GM18951 (cell line): Measurements from ENCODE around the gene RXRA.
"Not testable (repeated sequence)": the region's sequence is repeated elsewhere in the genome, so short reads cannot be mapped to it uniquely, and the experiment has no call there.

Experiments used
- POLR2A ChIP-seq: IDR thresholded peaks from 4 replicates; pipeline ENCODE4 v1.6.1; 2011; ENCODE audit warnings: mild to moderate bottlenecking; ENCODE audit not compliant: insufficient read length, insufficient read depth; ENCODE audit errors: extremely low read depth
- in situ Hi-C: fragments of 300-500 bp; cut with MboI; formaldehyde crosslinking; loops from one replicate; pipeline ENCODE4 v1.12.0; 2022; ENCODE audit warnings: low sequenced_read_pairs, mixed read lengths, inconsistent platforms; ENCODE audit not compliant: unreplicated experiment

RXRA gene

DNA sequence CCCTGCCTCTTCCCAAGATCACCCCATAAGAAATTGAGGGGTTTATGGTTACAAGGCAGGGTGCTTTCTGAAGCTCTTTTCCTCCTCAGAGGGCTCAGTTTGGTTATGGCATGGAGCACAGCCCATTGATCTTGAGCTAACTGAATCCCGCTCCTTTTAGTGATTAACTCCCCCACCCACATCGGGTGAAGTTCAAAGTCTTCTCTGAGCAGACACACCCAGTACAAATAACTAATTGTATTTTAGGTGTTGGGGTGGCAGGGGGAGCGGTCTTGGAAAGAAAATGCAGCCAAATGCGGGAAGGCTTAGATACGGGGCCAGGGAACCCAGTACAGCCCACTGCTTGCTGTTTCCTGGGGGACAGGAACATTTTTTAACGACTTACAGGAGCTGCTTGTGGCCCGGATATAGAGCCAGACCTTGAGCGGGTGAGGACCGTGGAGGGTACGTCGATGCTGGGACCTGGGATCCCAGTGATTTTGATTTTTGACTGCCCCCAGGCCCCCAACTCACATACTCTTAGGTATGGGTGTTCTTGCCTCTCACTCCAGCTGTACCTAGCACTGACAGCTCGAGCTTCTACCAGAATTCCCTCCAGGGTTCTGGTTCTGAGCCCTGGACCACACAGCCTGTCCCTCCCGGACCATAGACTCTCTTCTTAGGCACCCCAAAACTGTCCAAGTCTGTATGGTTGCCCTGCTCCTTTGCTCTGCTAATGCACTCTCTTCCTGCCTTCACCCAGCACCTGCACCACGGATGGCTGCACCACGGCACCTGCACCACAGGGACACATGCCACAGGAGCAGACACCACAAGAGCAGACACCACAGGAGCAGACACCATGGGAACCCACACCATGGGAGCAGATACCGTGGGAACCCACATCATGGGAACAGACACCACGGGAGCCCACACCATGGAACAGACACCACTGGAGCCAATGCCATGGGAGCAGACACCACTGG lies 18.3 kb upstream of the RXRA start:
- no peak for TF ChIP-seq POLR2A

DNA sequence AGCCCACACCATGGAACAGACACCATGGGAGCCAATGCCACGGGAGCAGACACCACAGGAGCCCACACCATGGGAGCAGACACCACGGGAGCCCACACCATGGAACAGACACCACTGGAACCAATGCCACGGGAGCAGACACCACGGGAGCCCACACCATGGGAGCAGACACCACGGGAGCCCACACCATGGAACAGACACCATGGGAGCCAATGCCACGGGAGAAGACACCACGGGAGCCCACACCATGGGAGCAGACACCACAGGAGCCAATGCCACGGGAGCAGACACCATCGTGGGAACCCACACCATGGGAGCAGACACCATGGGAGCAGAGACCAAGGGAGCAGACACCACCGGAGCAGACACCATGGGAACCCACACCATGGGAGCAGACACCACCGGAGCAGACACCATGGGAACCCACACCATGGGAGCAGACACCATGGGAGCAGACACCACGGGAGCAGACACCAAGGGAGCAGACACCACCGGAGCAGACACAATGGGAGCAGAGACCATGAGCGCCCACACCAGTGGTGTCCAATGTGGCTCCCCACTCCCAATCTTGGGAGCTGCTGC lies 17.5 kb upstream of the RXRA start:
- in situ Hi-C loops: not testable (repeated sequence)

More for the DNA sequence above, 18.3 kb upstream of the RXRA start:
- in situ Hi-C loops: no loop called here

DNA sequence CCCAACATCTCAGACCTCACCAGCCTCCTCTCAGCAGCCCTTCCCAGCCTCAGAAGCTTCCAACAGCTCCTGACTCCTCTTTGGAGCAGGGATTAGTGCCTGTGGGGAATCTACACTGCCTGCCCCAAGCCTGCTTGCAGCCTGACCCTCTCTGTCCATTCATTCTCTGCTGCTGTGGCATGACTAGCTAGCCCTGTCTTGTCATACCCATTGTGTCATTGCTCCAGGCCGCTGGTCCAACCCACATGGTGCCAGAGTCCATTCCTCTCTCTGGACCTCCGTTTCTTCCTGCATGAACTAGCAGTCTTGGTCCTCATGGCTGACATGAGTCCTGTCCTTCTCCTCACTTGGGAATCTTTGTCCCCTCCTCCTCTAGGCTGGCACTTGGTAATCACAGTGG lies 12.8 kb upstream of the RXRA start:
- in situ Hi-C loops: no loop called here
- no peak for TF ChIP-seq POLR2A

DNA sequence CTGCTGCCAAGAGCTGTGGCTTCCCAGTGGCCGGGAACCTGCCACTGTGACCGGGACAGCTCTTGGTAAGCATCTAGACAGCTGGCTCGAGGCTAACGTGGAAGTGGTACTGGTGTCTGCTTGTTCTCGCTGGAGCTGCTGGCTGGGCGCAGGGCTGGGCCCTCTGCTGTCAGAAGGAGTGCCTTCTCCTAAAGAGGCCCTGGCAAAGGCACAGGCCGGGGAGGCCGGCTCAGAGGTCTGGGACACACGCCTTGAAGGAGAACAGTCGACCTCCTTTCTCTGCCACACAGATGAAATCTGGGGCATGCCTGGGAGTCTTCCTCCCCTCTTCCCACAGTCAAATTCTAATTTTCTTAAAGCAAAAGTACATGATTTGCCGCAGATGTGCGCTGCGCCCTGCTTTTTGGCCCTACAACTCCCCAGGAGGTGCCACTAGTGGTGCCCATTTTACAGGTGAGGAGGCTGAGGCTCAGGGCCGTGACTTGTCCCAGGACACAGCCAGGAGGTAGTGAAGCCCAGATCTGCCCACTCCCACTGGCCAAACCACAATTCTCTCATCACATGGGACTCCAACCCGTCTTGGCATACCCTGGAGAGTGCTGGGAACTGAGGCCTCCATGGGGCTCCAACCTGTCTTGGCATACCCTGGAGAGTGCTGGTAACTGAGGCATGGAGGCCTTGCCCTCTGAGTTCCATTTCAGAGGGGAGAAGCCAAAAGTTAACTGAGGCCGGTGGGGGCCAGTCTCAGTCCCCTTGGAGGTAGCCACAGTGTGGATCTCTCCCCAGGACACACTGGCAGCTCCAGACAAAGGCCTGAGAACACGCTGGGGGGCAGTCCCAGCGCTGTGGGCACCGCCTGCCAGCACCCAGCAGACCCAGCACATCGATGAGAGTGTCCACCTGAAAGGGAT lies 12.0 kb upstream of the RXRA start:
- in situ Hi-C loops: no loop called here

DNA sequence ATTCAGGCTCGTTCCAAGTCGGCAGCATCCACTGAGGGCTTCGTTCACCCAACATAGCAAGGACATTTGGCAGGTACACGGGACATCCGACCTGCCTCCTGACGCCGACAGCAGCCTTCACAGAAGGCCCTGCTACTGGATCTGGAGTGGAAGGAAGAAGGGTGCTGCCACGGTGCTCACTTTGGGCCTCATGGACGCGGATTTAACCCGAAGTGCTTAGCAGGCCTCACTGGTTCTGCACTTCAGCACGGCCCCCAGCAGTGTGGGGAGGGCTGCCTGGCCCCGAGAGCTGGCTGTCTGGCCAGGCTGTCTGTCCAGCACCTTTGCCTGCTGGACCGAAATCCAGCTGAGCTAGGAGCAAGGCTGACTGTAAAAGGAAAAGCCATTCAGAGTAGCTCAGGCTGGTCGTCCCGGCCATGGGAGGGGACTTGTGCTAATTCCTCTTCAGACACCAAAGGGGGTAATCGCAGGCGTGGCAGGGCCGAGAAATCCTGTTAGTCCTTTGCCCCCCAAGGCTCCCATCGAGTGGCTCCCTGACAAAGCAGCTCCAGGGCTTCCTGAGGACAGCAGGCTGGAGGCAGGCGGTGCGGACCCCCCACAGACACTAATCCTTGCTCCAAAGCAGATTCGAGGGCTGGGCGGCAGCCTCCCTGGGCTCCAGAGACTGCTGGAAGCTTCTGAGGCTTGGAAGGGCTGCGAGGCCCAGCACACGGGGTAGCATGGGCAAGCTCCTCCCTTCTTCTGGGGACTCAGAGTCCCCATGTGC lies 11.1 kb upstream of the RXRA start:
- in situ Hi-C loops: no loop called here
- no peak for TF ChIP-seq POLR2A

More for the DNA sequence above, 12.0 kb upstream of the RXRA start:
- TF ChIP-seq POLR2A: no peak

DNA sequence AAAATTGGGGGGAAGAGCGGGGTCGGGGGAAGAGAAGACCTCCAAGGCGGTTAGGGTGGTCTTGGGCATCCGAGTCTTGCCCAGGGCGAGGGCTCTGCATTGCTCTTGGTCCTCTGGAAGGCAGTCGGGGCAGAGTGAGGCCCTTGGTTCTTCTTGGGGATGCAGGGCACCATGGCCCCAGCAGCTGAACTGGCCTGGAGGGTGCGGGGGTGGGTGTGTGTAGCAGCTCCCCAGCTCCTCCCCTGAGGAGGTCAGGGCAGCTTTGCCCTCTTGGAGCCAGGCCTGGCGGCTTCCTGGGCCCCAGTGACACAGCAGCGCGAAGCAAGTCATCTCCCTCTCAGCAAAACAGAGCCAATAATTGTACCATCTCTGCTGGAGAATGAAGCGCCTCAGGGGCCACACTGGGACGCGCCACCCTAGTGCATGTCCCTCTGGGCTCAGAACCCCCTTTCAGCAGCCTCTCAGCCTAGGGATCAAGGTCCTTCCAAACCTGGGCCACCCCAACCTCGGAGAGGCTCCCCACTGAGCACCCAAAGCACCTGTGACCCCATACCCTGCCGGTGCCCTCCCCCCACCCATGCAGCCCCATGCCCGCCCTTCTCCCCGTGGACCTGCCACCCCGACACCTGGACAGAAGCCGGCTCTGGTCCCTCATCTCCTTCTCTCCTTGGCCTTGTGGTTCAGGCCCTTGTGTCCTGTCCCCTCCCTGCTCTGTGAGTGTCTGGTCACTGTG lies 10.4 kb upstream of the RXRA start:
- in situ Hi-C loops: no loop called here
- no peak for TF ChIP-seq POLR2A

DNA sequence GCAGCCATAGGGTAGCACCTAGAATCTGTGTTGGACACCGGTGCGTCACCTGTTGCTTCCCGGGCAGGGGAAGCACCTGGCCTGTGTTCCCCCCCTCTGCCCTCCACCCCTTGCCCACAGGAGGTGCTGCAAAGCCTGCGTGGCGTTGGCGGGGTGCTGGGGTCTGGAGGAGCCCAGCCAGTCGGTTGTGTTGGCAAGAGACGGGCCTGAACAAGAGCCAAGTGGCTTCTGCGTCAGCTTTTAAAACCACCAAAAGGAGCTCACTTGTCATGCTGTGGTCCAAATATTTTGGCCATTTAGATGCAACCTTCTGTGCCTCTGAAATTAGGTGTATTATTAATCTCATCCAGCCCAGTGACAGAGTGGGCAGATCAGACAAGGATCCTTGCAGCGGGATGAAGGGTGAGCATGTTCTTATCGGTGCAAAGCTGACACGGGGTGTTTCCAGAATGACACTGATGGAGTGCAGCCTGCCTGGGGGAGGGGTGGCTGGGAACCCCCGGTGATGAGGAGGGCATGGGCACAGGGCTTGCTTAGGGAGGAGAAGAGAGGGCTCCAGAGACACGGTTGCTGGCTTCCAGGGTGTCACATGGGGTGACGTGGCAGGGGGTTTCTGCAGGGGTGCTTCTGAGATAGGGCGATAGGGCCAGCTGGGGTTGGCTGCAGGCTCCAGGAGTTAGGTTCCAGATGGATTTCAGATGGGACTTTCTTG lies 9.7 kb upstream of the RXRA start:
- in situ Hi-C loops: no loop called here
- no peak for TF ChIP-seq POLR2A

DNA sequence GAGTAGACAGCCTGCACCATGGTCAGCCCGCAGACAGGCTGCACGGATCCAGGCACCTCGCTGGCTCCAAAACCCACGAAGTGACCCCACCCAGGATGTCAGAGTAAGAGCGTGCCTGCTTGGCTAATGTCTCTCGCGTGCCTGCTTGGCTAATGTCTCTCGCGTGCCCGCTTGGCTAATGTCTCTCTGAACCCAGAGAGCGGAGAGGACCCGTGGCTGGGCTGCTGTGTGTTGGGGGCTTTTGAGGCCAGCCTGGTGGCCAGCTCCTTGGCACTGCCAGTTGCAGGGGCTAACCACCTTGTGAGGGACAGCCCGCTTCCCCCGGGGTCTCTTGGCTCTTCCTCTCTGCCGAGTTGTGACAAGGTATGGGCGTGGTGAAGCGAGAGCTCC lies 8.9 kb upstream of the RXRA start:
- in situ Hi-C loops: no loop called here
- no peak for TF ChIP-seq POLR2A

DNA sequence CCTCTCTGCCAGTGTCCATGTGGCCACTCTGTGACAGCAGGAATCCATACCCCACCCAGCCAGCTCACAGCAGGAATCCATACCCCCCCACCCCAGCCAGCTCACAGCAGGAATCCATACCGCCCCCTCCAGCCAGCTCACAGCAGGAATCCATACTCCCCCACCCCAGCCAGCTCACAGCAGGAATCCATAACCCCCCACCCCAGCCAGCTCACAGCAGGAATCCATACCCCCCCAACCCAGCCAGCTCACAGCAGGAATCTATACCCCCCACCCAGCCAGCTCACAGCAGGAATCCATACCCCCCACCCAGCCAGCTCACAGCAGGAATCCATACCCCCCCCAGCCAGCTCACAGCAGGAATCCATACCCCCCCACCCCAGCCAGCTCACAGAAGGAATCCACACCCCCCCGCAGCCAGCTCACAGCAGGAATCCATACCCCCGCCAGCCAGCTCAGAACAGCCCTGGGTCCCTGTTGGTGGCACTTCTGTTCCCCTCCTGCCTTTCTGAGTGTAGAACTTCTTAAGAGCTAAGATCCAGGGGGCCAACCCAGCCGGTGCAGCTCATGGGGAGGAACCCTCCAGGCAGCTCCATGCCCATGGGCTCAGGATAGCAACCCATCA lies 8.4 kb upstream of the RXRA start:
- TF ChIP-seq POLR2A: no peak
- in situ Hi-C loops: no loop called here

DNA sequence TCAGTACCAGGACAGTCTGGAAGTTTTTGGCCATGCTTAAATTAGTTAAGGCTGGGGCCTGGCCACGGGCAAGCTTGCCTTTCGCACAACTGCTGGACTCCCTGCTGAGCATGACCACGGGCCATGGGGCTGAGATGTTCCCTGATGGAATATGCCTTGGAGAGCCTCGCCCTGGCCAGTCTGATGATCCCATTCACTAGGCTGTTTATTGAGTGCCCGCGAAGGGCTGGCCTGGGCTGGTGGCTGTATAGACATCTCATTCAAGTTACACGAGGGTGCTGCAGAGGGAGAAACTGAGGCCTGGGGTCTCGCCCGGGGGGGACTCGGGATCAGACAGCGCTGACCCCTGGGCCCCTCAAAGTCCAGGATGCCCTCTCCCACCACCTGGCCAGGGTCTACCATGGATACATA lies 7.8 kb upstream of the RXRA start:
- in situ Hi-C loops: no loop called here
- TF ChIP-seq POLR2A: no peak

DNA sequence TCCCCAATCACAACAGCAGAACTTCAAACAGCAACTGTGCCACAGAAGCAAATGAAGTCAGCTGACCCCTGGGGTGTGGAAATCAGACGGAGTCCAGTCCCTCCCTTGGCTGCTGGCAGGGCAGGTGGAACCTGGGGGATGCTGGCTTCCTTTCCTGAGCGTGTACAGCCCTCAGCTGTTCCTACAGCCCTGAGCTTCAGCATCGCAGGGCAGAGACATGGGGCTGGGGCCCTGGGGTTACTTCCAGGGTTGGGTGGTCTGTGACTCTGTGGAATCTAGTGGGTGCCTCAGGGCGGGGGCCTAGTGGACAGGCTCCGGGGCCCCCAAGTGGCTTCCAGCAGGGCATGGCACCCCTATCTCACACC lies 7.3 kb upstream of the RXRA start:
- in situ Hi-C loops: no loop called here
- TF ChIP-seq POLR2A: no peak
